Tibial nerve (tissue), 3 donors: ENCODE measurements around the gene NDUFC2.
"Not testable (repeated sequence)": the region's sequence is repeated elsewhere in the genome, so short reads cannot be mapped to it uniquely, and the experiment has no call there.

Source experiments
- CTCF ChIP-seq, 5 experiments: fragments of 200-600 bp in 3 of 5; fragments of 450-650 bp in 2 of 5; sonication (generic) in 3 of 5; IDR thresholded peaks; one replicate each; pipeline ENCODE4 v1.5.1; 2016 to 2019; ENCODE audit warnings: antibody characterized with exemption in 5 of 5, mild to moderate bottlenecking in 3 of 5, moderate library complexity in 2 of 5
- POLR2A ChIP-seq, 2 donors: fragments of 450-650 bp; IDR thresholded peaks; one replicate each; pipeline ENCODE4 v1.6.1; 2017; ENCODE audit warnings: antibody characterized with exemption in 2 of 2, mild to moderate bottlenecking in 2 of 2, moderate library complexity in 2 of 2

DNA sequence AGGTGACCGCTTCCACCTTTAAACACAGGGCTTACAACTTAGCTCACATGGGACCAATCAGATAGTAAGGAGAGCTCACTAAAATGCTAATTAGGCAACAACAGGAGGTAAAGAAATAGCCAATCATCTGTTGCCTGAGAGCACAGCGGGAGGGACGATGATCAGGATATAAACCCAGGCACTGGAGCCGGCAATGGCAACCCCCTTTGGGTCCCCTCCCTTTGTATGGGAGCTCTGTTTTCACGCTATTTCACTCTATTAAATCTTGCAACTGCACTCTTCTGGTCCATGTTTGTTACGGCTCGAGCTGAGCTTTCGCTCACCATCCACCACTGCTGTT lies 38.3 kb downstream of the NDUFC2 start:
- TF ChIP-seq POLR2A, CTCF (IDR thresholded peaks at IDR 0.05): not testable (repeated sequence)
